Forelimb muscle (tissue), 1 donor: Measurements from ENCODE around the gene ABHD15. TPM values are rescaled to one million over a fixed set of nuclear protein-coding genes. Genes with fewer than 3 reads are reported as not detected.
"Not testable (repeated sequence)": the region's sequence is repeated elsewhere in the genome, so short reads cannot be mapped to it uniquely, and the experiment has no call there.

Experiments
- DNase-seq: peaks from one replicate; pipeline ENCODE4 v3.0.0-alpha.2; 2013; ENCODE audit warnings: low read depth
- polyA plus RNA-seq: library from polyadenylated mRNA; unstranded; fragments of 120-200 nt; gene quantifications from one replicate; pipeline ENCODE4 v1.2.1, GENCODE V29; 2013; ENCODE audit not compliant: insufficient read length

The ABHD15 gene
- polyA plus RNA-seq, 1 donor, result 3.5 TPM

- DNase-seq, result no peak
Measured at GRCh38 chr17:29568331-29569244, 1.8 kb upstream of the ABHD15 start, which contains the start of gene TP53I13. Gene TP53I13 (plus strand): TSS chr17:29568701. CDS start chr17:29568759, 58 bp downstream.

- DNase-seq, result no peak
Measured at GRCh38 chr17:29567554-29568330, 905 bp upstream of the ABHD15 start.

DNA sequence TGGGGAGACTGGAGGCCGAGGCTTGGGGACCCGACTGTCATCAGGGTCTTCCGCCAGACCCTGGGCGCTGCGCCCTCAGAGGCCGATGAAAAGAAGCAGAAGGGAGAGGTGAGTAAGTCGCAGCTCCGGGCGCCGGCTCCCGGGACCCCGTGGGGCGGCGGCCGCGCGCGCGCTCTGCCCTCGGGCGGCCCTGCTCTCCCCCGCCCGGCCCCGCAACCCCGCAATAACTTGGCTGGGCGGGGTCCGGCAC lies 392 bp upstream of the ABHD15 start:
- no peak for DNase-seq

- DNase-seq, result no peak
Measured at GRCh38 chr17:29565643-29566472, 979 bp downstream of the ABHD15 start.

GRCh38 chr17:29563816-29564215 lies 3.0 kb downstream of the ABHD15 start:
- no peak for DNase-seq

GRCh38 chr17:29562615-29563014 lies 4.2 kb downstream of the ABHD15 start:
- no peak for DNase-seq

GRCh38 chr17:29561554-29562517 lies 5.0 kb downstream of the ABHD15 start:
- DNase-seq, result no peak

DNA sequence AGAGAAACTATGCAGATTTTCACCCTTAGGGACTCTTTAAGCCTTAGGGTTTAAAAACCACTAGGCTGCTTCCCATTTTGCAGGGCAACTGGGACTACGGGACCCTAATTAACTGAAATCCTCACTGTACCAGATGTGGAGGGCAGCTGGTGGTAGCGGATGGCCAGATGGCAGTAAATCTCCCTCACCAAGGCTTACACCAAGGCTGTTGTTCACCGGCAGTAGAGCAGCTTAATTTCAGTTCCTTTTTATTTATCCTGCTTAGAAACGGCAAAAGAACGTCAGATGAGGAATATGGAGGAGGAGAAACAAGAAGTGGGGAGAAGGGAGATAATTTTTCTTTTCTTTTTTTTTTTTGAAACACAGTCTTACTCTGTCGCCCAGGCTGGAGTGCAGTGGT lies 6.5 kb downstream of the ABHD15 start:
- DNase-seq, result no peak

DNA sequence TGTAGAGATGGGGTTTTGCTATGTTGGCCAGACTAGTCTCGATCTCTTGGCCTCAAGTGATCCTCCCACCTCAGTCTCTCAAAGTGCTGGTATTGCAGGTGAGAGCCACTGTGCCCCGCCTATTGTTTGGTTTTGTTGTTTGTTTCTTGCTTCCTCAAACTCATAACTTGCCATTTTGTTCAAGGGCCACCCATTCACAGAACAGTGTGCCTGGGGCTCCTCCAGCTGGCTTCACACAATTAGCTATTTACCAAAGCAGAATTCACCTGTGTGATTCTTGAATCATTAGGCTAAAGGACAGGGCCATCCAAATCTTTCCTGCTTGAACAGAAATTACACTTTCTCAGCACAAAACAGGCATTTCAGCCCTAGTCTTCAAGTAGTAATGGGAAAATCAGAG lies 7.2 kb downstream of the ABHD15 start:
- DNase-seq, result no peak

- DNase-seq, result not testable (repeated sequence)
Measured at GRCh38 chr17:29558139-29558538, 8.7 kb downstream of the ABHD15 start.

GRCh38 chr17:29557739-29558116 lies 9.1 kb downstream of the ABHD15 start:
- no peak for DNase-seq

- no peak for DNase-seq
Measured at GRCh38 chr17:29557085-29557738, 9.6 kb downstream of the ABHD15 start.

GRCh38 chr17:29555840-29556239 lies 11.0 kb downstream of the ABHD15 start:
- DNase-seq, result no peak

DNA sequence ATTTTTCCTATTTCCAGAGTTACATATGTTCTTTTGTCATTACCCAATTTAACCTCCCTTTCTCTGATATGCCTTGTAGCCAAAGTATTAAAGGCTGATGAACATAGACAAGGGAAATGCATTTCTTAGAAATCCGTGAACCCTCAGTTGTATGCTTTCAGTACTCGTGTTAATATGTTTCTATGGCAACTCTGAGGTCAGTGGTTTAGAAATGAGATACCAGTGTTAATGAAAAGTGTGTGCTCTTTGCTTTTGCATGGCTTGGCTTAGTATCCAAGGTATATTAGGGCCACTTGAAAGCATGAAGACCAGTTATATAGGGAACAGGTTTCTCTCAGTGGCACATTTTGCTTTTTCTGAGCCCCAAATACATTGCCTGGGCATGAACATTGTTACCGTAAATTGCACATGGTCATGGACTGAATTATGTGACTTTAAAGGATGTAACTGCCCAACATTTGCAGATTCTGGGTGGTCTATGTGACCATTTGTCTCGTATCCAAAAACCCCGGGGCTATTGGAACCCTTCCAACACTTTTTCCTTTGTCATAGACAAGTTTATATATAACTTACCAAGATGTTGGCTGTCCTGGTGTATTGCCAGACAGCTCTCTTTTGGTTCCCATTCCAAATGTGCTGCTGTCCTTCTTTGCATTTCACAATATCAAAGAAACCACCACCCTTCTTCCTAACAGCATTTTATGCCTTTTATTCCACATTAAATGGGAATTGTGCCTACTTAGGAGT lies 17.5 kb downstream of the ABHD15 start:
- no peak for DNase-seq

DNA sequence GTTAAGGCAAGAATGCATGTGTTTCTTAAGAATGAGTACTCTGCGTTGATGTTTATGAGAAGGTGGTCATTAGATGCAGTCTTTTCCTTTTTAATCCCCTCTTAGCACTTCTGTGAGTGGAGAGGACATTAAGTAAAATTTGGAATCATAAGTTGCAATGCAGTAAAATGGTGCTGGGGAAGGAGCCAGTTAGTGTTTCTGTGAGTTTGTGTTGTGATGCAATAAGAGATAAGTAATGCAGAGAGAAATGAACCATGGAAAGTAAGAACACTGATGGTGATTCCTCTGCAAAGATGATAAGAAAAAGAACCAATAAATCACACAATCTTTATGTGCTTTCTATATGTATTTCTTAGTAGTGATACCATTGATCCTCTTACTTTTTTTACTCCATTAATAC lies 20.0 kb downstream of the ABHD15 start:
- no peak for DNase-seq

GRCh38 chr17:29546085-29546484 lies 20.8 kb downstream of the ABHD15 start:
- no peak for DNase-seq

DNA sequence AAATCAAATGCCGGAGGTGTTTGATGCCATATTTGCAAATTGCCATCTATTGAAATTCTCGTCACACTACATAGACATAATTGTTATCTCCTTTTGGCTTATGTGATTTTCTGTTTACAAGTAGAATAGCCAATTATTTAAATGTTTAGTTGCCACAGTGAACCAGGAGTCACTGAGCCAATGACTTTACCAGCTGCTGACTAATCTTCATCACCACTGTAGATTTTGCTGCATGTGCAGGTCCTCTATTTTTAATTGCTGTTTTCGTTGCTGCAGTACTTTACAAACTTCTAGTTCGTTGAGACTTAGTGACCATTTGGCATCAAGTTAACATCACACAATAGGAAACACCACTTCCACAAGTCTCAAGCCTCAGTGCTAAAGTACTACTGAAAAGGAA lies 22.8 kb downstream of the ABHD15 start:
- no peak for DNase-seq

GRCh38 chr17:29533976-29534375 lies 32.9 kb downstream of the ABHD15 start:
- DNase-seq, result no peak

DNA sequence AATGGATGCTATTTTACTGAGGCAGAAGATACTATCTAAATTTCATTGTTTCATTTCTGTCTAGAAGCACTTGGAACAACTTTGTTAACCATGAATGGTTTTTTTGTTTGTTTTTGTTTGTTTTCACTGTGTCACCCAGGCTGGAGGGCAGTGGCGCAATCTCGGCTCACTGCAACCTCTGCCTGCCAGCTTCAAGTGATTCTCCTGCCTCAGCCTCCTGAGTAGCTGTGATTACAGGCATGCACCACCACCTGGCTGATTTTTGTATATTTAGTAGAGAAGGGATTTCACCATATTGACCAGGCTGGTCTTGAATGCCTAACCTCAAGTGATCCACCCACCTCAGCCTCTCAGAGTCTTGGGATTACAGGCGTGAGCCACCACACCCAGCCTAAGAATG lies 40.5 kb downstream of the ABHD15 start:
- no peak for DNase-seq

DNA sequence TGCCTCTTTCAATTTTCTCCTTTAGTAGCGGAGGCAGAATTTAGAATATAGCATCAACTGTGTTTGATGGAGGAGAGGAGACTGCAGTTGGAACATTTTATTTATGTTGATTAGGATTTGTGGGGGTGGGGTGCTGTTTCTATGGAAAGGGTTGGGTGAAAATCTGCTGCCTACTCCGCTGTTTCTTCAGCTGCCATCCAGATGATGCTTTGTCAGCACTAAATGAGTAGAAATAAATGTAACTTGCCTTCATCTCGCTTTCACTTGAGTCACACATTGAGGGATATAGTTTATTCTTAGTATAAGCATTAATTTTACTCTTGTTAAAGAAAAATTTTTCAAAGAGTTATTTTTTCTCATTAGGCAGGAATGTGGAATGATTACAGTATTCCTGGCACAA lies 42.1 kb downstream of the ABHD15 start:
- no peak for DNase-seq
